ENCODE data around the gene TRPC4.
A peak's percentile ranks its signal among the peaks of the same experiment; 100 is the strongest.
"Not testable (repeated sequence)": the region's sequence is repeated elsewhere in the genome, so short reads cannot be mapped to it uniquely, and the experiment has no call there.

The TRPC4 gene

DNA sequence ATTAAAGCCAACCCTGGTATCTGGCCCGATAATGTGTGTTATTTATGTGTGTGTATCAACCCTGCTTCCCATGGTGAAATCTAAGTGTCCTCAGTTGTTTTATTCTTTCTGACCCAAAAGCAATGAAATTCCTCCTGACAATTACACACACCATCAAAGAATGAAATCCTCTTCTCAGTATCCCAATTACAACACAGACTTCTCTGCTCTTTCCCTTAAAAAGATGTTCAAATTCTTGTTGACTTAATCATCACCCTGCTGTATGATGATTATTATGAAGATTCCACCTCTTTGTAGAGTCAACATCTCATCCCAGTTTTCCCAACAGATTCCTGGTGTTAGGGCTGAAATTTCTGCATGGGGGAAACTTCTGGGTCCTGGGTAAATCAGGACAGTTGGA, 8.9 kb upstream of the TRPC4 start:
- Mint-ChIP-seq H3K4me1 (no peaks in the 10 kb centered on the region), H3K27ac (no peak overlapping the region), H3K9me3 (peaks cover 1% of the 10 kb centered on the region), H3K4me3 (no peak overlapping the region), H3K36me3 (no peaks in the 10 kb centered on the region), H3K27me3 (no peaks in the 10 kb centered on the region)
- DNase-seq (ENCODE audit: low spot score in 2 of 2) (no peak), ATAC-seq (ENCODE audit: low read depth) (no peak)

DNA sequence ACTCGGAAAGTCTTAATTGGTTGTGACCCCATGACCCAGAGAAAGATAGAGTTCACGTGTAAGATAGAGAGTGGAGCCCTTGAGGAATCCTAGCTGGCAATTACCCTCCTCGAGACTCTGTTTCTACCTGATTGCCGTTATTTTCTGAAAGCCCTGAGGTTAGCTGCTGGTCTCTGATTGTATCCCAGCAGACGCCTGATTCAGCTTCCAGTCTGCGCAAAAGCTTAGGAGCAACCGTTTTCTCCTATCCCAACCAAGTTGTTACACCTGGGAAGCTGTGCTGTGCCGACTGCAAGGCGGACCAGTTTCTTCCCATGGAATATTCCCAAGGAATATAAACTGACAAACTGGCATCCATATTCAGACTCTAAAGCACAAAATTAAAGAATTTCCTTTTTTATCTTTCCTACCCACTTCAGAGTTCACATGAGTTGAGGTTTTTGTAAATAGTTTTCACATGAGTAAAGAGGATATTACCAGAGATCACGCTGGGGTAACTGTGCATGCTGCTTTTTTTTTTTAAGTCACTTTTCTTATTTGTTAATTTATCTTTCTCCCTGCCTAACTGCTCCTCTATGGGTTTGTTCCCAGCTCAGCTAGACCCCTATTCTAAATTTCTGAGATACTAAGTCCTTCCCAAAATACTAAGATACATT, 1.5 kb upstream of the TRPC4 start:
- no peaks in the 10 kb centered on the region for H3K4me1 Mint-ChIP-seq
- DNase-seq (ENCODE audit: low spot score in 2 of 2) = no peak
- H3K36me3 Mint-ChIP-seq = no peaks in the 10 kb centered on the region
- no peak for ATAC-seq (ENCODE audit: low read depth)
- peaks cover 1% of the 10 kb centered on the region for H3K9me3 Mint-ChIP-seq
- peaks cover 8% of the 10 kb centered on the region for H3K27me3 Mint-ChIP-seq
- H3K4me3 Mint-ChIP-seq = no peak overlapping the region
- H3K27ac Mint-ChIP-seq = no peak overlapping the region

DNA sequence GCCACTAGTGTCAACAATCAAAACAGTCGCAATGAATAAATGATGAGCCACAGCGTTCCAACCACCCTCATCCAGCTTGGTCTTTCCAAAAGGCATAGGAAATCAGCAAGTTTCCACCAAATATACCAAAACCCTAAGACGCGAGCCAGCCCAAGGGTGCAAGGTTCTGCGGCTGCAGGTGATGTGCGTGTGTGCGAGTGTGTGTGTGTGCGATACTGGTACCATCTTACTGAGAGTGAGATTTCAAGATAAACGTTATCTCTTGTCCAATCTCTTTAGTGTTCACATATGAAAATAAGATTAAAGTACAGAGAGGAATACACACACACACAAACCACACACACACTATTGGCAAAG, 895 bp upstream of the TRPC4 start:
- Mint-ChIP-seq H3K36me3 (no peaks in the 10 kb centered on the region), H3K27ac (no peak overlapping the region)

DNA sequence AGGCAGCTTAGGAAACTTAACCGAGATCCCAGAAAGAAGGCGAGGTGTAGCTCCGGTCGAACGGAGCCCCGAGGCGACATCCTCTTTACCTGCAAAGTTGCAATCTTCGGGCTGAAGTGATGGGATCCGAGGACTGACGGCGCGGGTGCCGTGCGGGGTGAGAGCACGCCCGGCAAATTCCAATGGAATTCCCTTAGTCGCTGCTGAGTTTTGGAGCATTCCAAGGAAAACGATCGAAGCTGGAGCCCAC, 141 bp downstream of the TRPC4 start:
- ATAC-seq (ENCODE audit: low read depth) = no peak
- DNase-seq (ENCODE audit: low spot score in 2 of 2) = no peak
- peaks cover 8% of the 10 kb centered on the region for H3K27me3 Mint-ChIP-seq
- no peak overlapping the region for H3K27ac Mint-ChIP-seq
- H3K9me3 Mint-ChIP-seq = no peaks in the 10 kb centered on the region
- no peaks in the 10 kb centered on the region for H3K4me1 Mint-ChIP-seq
- H3K36me3 Mint-ChIP-seq = no peaks in the 10 kb centered on the region
- H3K4me3 Mint-ChIP-seq = peak overlapping the region; percentile 17

More for the DNA sequence above, 895 bp upstream of the TRPC4 start:
- ATAC-seq (ENCODE audit: low read depth) = no peak
- DNase-seq (ENCODE audit: low spot score in 2 of 2) = no peak
- peaks cover 8% of the 10 kb centered on the region for H3K27me3 Mint-ChIP-seq
- H3K4me1 Mint-ChIP-seq = no peaks in the 10 kb centered on the region
- H3K9me3 Mint-ChIP-seq = peaks cover 1% of the 10 kb centered on the region
- no peak overlapping the region for H3K4me3 Mint-ChIP-seq

DNA sequence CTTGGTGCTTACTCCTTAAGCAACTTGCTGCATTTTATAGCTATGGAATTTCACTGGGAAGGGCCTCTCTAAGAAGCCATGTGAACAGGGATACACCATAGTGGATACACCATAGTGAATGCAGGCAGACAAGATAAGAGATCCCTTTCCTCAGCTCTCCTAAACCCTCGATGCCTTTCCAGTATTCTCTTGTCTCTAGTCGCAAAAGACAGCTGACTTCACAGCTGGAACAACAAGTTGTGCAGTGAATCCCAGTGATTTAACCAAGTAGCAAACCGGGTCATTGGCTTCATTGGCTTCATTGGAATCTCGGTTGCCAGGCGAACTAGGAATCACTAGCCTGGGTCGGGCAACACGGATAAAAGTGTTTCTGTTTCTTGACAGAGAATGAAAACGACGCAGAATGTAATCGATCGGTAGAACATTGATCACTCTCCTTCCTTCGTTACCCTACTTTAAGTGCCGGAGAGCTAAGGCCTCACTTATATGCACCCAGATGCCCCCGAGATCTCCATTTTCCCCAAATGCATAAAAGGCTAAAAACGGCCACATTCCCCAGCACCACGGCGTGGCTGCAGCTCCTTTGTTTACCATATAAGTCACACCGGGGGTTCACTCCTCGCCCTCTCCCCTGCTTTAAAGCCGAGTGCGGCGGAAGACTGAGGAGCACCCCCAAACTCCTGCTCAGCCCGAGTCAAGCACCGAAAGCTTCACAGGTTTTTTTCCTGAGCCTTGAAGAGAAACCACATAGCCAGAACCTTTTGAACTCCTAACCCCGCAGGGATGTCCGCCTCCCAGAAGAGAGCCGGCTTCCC, 674 bp downstream of the TRPC4 start:
- no peaks in the 10 kb centered on the region for H3K9me3 Mint-ChIP-seq
- H3K4me3 Mint-ChIP-seq = peak overlapping the region; percentile 17
- no peak for DNase-seq (ENCODE audit: low spot score in 2 of 2)
- H3K27me3 Mint-ChIP-seq = peaks cover 8% of the 10 kb centered on the region
- no peak for ATAC-seq (ENCODE audit: low read depth)
- no peaks in the 10 kb centered on the region for H3K4me1 Mint-ChIP-seq
- no peak overlapping the region for H3K27ac Mint-ChIP-seq
- H3K36me3 Mint-ChIP-seq = no peaks in the 10 kb centered on the region

DNA sequence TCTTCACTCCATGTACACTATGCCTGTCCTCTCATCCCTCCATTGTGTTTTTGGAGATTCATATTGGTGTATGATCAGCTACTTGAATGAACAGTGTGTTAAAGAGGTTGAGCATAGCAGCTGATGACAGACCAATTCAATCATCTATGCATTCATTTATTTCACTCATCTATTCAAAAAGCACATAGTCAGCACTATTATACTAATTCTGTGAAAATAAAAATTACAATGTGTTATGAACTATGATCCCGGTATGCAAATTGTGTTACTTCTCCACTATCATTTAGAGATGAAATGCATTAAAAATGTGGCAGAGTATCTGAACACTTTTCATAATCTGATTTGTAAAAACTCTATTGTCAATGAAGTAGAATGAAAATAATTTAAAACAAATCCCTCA, 5.9 kb downstream of the TRPC4 start:
- Mint-ChIP-seq H3K9me3 (no peaks in the 10 kb centered on the region), H3K27ac (no peak overlapping the region), H3K4me1 (no peaks in the 10 kb centered on the region), H3K27me3 (no peaks in the 10 kb centered on the region), H3K4me3 (no peak overlapping the region), H3K36me3 (no peaks in the 10 kb centered on the region)
- ATAC-seq (ENCODE audit: low read depth) (no peak), DNase-seq (ENCODE audit: low spot score in 2 of 2) (no peak)

DNA sequence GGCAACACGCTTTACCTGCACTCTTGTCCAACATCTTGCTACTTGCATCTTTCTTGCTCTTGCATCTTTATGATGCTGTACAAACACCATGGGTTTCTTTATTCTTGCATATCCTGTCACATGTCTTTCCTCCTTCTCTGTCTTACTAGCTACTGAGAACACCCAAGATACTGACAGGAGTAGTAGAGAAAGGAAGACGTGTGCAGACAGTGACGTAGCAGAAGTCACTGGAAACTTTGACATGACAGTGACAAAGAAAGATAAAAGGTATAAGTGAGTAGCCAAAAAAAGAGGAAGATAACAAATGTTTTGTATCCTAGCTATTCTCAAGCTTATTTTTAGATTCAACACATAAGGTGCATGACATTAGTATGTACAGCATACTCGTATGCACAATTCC, 34.2 kb downstream of the TRPC4 start:
- peaks cover 9% of the 10 kb centered on the region for H3K9me3 Mint-ChIP-seq
- H3K4me1 Mint-ChIP-seq = no peaks in the 10 kb centered on the region
- no peak overlapping the region for H3K4me3 Mint-ChIP-seq
- no peaks in the 10 kb centered on the region for H3K36me3 Mint-ChIP-seq
- H3K27ac Mint-ChIP-seq = no peak overlapping the region
- H3K27me3 Mint-ChIP-seq = no peaks in the 10 kb centered on the region
- ATAC-seq (ENCODE audit: low read depth) (no peak), DNase-seq (ENCODE audit: low spot score in 2 of 2) (no peak)

DNA sequence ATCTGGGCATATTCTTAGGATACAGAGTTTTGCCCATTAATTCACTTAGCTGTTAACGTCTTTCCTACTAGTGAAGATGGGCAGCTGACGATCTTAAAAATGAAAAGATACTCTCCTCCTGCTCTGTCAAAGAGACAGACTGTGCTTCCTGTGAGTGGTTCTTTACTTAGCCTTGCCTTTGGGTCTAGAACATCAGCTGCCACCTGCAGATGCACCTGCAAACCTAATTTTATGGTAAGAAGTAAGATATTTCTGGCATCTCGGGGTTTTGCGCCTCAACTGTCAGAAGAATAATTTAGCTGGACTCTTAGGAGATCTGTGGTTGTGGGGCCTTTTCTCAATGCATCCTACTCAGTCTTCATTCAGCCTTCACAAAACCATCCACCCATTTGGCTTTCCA, 36.2 kb downstream of the TRPC4 start:
- Mint-ChIP-seq H3K4me3 (no peak overlapping the region), H3K9me3 (peaks cover 9% of the 10 kb centered on the region), H3K27me3 (no peaks in the 10 kb centered on the region), H3K27ac (no peak overlapping the region), H3K4me1 (no peaks in the 10 kb centered on the region), H3K36me3 (no peaks in the 10 kb centered on the region)
- no peak for DNase-seq (ENCODE audit: low spot score in 2 of 2)
- no peak for ATAC-seq (ENCODE audit: low read depth)

DNA sequence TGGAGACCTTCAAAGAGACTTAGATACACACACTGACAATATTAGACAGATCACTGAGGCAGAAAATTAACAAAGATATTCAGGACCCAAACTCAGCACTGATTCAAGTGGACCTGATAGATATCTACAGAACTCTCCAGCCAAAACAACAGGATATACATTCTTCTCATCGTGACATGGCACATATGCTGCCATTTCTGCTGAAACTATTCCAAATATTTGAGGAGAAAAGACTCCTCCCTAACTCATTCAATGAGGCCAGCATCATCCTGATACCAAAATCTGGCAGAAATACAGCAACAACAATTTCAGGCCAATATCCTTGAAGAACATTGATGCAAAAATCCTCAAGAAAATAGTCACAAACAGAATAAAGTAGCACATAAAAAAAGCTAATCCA, 53.3 kb downstream of the TRPC4 start:
- Mint-ChIP-seq H3K27ac (no peak overlapping the region), H3K4me1 (no peaks in the 10 kb centered on the region), H3K27me3 (no peaks in the 10 kb centered on the region), H3K4me3 (no peak overlapping the region), H3K9me3 (peaks cover 25% of the 10 kb centered on the region), H3K36me3 (no peaks in the 10 kb centered on the region)
- no peak for ATAC-seq (ENCODE audit: low read depth)
- DNase-seq (ENCODE audit: low spot score in 2 of 2) = no peak

DNA sequence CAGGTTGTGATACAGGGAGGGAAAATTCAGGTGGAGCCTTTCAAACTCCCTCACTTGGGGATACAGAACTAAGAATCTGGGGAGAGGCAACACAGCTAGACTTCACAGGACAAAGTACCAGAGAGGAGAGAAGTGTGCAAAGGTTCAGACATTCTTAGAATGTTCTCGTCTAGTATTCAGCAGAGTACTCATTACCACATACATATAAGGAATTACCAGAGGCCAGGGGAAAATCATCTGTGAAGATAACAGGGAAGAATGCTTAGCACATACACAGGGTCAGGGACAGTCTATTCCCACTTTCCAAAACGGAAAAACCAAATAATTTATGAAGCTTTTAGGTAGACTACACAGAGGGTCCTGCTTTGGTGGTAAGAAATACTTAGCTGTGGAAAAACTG, 58.1 kb downstream of the TRPC4 start:
- Mint-ChIP-seq H3K27me3 (no peaks in the 10 kb centered on the region), H3K9me3 (peaks cover 10% of the 10 kb centered on the region), H3K27ac (no peak overlapping the region), H3K4me1 (no peaks in the 10 kb centered on the region), H3K36me3 (no peaks in the 10 kb centered on the region), H3K4me3 (no peak overlapping the region)
- no peak for ATAC-seq (ENCODE audit: low read depth)
- no peak for DNase-seq (ENCODE audit: low spot score in 2 of 2)

DNA sequence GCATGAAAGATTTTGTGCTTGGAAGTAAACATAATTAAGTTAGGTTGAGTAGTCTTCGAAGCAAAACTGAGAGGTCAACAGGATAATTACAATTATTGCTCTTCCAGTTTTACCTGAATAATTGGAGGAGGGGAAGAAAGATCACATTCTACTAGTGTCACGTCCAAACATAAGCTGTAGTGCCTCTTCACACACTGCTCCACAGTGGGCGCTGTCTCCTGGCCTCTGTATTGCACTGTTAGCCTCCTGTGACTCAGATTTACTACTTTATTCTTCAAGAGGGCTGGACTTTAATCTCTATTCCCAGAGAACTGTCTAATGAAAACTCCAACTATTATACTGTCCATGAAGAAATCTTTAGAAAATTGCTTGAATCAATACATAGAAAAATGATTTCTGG, 62.9 kb downstream of the TRPC4 start:
- H3K9me3 Mint-ChIP-seq = peaks cover 4% of the 10 kb centered on the region
- H3K27ac Mint-ChIP-seq = no peak overlapping the region
- no peaks in the 10 kb centered on the region for H3K27me3 Mint-ChIP-seq
- no peaks in the 10 kb centered on the region for H3K36me3 Mint-ChIP-seq
- DNase-seq (ENCODE audit: low spot score in 2 of 2) (no peak), ATAC-seq (ENCODE audit: low read depth) (no peak)
- no peak overlapping the region for H3K4me3 Mint-ChIP-seq
- no peaks in the 10 kb centered on the region for H3K4me1 Mint-ChIP-seq

DNA sequence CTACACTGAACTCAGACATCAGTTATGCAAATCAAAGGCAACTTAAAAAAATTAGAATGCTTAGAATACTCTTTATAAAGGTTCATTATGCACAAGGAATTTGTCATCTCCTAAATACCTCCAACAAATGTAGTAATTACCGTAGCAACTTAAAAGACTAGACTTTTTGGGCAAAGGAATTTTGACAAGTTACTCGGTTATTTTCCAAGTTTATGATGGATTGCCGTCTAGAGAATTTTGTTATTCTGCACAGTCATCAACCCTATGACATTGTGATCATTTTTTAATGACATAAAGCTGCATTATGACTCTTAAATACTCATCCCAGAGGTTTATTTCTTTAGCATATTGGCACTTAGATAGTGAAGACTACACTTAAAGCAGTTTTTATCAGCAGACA, 71.9 kb downstream of the TRPC4 start:
- ATAC-seq (ENCODE audit: low read depth) (no peak), DNase-seq (ENCODE audit: low spot score in 2 of 2) (no peak)
- Mint-ChIP-seq H3K4me1 (no peaks in the 10 kb centered on the region), H3K36me3 (no peaks in the 10 kb centered on the region), H3K27ac (no peak overlapping the region), H3K4me3 (no peak overlapping the region), H3K9me3 (peaks cover 1% of the 10 kb centered on the region), H3K27me3 (no peaks in the 10 kb centered on the region)

DNA sequence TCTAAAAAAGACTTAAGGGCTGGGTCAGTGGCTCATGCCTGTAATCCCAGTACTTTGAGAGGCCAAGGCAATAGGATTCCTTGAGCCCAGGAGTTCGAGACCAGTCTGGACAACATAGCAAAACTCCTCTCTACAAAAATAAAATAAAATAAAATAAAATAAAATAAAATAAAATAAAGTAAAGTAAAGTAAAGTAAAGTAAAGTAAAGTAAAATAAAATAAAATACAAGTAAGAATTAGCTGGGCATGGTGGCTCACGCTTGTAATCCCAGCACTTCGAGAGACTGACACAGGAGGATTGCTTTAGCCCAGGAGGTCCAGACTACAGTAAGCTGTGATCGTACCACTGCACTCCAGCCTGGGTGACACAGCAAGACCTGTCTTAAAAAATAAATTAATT, 72.8 kb downstream of the TRPC4 start:
- not testable (repeated sequence) for H3K36me3 Mint-ChIP-seq; H3K4me3 Mint-ChIP-seq; H3K27me3 Mint-ChIP-seq; H3K4me1 Mint-ChIP-seq; H3K9me3 Mint-ChIP-seq; H3K27ac Mint-ChIP-seq; DNase-seq (ENCODE audit: low spot score in 2 of 2); ATAC-seq (ENCODE audit: low read depth)

DNA sequence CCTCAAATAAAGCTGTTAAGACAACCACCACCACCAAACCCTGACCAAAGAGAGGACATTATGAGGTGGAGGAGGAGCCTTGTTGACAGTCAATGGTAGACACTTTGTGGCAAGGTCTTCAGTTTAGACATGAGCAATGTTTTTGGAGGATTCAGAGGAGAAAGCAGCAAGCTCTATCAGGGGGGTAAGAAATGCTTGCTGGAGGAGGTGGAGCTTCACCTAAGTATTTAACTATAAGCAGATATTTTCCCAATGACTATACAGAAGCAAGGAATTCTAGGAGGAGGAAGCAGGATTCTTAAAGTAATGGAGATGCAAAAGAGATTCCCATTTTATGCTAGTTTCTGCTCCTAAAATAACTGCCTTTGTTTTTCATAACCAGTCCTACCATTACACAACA, 74.2 kb downstream of the TRPC4 start:
- Mint-ChIP-seq H3K36me3 (no peaks in the 10 kb centered on the region), H3K4me1 (no peaks in the 10 kb centered on the region), H3K4me3 (no peak overlapping the region), H3K27me3 (no peaks in the 10 kb centered on the region), H3K27ac (no peak overlapping the region), H3K9me3 (peaks cover 3% of the 10 kb centered on the region)
- no peak for ATAC-seq (ENCODE audit: low read depth)
- DNase-seq (ENCODE audit: low spot score in 2 of 2) = no peak

DNA sequence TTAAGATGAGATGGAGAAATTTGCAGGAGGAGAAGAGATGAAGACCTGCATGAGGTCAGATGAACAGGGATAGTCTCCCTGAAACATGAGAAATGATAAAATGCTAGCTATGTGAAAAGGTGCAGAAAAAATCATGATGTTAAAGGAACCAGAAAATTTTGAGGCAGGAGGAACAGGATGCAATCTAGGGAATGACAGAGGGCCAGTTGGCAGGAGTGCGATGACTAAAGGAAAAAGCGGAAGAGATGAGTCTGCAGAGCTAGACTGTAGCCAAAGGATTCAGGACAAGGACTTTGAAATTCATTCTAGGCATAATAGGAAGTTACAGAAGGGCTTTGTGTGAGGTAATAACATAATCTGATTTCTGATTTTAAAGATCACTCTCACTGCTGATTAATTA, 77.9 kb downstream of the TRPC4 start:
- no peak for ATAC-seq (ENCODE audit: low read depth)
- no peak for DNase-seq (ENCODE audit: low spot score in 2 of 2)
- H3K4me3 Mint-ChIP-seq = no peak overlapping the region

More for the DNA sequence above, 77.9 kb downstream of the TRPC4 start:
- Mint-ChIP-seq H3K36me3 (no peaks in the 10 kb centered on the region), H3K27me3 (no peaks in the 10 kb centered on the region), H3K9me3 (peaks cover 3% of the 10 kb centered on the region), H3K4me1 (no peaks in the 10 kb centered on the region), H3K27ac (no peak overlapping the region)

All from memory B cell (primary cell).